Hematopoietic multipotent progenitor cell treated with erythropoietin and hydrocortisone succinate and interleukin-3 and kit ligand, for 15 days (in vitro differentiated cells): ENCODE results near the gene C20orf202.

Experiments used
- DNase-seq: peaks from one replicate; pipeline ENCODE4 v3.0.0-alpha.2; 2015; ENCODE audit warnings: low spot score

Gene C20orf202

DNA sequence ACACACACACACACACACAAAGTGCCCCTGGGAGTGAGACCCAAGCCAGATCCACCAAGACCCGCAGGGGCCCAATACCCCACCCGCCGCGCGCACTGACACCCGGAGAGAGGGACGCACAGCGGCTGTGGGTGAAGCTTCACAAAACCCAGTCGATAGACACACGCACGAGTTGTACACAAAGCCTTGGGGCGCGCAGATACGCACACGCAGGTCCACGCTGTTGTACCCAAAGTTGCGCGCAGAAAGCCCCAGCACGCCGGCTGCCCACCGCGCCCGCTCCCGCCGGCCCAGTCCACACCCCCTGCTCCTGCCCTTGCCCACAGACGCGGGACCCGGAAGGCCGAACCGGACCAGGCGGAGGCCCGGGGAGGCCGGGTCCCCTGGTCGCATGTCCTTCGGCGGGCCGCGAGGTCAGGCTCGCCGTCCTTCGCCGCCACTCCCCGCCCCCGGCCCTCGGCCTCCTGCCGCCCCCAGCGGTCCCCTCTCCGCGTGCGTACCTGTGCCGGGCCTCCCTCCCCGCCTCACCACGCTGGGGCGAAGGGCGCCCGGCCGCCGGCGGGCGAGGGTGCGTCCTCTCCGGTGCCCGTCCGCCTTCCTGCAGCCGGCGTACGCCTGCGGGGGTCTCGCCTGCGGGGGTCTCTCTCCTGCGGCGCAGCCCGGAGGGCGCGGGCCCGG lies 18.5 kb upstream of the C20orf202 start, which contains the start of gene TMEM74B:
Gene TMEM74B, minus strand, starts transcription at position 344 of the 678 bp plus-strand sequence. CDS start 1,180 bp downstream, outside the sequence.
- DNase-seq = no peak

DNA sequence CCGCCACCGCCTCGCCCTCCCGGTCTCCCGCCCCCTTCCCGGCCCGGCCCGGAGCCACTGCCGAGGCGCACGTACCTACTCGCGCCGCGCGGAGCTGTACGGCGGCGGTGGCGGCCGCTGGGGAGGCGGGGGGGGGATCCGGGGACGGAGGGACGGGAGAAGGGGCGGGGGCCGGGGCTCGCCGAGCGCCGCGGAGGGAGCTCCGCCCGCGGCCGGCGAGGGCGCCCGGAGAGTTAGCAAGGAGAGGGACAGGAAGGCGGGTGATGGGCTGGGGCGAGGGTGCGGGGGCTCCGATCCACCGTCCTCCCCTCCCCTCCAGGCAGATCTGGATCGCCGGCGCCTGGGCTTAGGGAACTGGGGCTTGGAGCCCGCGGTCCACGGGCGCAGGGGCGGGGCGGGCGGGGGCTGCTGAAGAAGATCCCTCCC lies 17.9 kb upstream of the C20orf202 start:
- DNase-seq = no peak

- peak; percentile 50 for DNase-seq
These were observed 17.4 kb upstream of the C20orf202 start for GRCh38 chr20:1185790-1186334.

GRCh38 chr20:1186367-1186991 lies 16.8 kb upstream of the C20orf202 start:
- no peak for DNase-seq

- peak; percentile 56 for DNase-seq
These were observed 15.6 kb upstream of the C20orf202 start for GRCh38 chr20:1187605-1188171.

DNA sequence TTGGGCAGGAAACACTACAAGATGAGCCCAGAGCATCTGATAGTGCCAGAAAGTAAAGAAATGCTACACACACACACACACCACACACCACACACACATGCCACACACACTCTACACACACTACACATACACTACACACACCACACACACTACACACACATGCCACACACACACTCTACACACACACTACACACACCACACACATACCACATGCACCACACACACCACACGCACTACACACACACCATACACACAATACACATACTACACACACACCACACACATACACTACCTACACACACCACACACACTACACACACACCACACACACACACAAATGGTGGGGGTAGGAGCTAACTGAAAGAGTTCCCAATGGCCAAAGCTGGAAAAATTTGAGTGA lies 14.9 kb upstream of the C20orf202 start:
- DNase-seq = no peak

GRCh38 chr20:1189827-1190226 lies 13.4 kb upstream of the C20orf202 start:
- DNase-seq = no peak

DNA sequence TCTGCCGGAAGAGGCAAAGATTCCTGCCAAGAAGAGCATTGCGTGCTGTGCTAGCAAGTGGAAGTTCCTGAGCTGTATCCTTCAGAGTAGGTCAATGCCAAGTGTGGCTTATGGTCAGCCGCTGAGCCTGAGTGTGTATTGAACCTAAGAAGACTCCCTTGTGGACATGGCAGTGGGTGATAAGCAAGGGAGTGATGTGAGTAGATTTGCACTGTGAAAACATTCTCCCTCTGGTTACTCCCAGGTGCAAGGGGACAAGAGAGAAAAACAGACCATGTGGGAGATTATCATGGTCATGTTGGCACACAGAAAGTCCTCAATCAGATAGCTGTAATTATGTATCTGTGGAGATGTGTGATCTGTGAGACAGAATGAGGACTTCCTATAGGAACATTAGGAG lies 12.4 kb upstream of the C20orf202 start:
- no peak for DNase-seq

- peak; percentile 40 for DNase-seq
These were observed 12.0 kb upstream of the C20orf202 start for GRCh38 chr20:1191299-1191698.

- DNase-seq = no peak
These were observed 8.0 kb upstream of the C20orf202 start for GRCh38 chr20:1195226-1195625.

- no peak for DNase-seq
These were observed 6.6 kb upstream of the C20orf202 start for GRCh38 chr20:1196634-1197033.

DNA sequence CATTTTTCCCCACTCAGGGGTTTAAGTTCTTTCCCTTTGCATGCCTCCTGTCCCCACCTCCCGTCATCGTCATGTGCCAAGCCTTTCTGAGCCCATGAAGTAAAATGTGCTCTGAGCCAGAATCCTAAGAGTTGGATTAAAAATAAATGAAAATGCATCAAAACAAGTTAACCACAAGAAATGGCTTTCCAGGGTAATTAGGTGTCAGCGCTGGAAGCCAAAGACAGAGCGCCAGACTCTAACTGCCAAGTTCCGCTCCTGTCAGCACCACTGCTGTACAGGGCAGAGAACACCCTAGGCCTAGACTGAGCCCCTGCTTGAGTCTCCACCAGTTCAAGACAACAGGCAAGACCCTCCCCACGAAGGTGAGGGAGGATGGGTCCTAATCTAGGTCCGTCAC lies 5.5 kb upstream of the C20orf202 start:
- DNase-seq = no peak

- no peak for DNase-seq
These were observed 4.5 kb upstream of the C20orf202 start for GRCh38 chr20:1198751-1199150.

- no peak for DNase-seq
These were observed 3.9 kb upstream of the C20orf202 start for GRCh38 chr20:1199212-1199873.

DNA sequence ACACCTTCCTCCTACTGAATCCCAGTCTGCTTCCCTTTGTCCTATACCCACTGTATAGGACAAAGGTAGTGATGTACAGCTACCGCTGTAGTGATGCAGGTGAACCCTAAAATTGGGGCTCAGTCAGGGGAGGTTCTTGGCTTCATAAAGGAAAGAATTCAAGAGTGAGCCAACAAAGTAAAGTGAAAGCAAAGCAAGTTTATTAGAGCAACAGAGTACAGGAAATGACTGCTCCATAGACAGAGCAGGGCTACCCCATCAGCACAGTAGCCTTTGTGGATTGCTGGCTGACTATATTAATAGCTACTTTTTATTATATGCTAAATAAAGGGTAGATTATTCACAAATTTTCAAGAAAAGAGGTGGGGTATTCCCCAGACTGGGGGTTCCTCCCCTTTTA lies 3.3 kb upstream of the C20orf202 start:
- no peak for DNase-seq

DNA sequence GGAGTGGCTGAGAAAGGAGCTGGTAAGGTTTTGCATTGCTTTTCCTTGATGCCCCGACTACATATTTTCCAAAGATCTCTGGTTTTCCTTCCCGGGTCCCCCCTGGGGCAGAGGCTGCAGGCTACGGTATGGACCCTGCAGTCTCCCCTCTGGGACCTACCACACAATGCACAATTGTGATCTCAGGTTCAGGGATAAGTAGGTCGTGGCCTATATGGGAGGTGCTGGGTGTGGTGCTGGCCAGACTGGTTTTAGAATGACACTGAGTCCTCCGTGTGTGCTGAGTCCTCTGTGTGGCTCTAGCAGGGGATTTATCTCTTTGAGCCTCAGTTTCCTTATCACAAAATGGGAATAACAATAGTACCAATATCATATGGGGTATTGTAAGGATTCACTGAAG lies 376 bp downstream of the C20orf202 start:
- no peak for DNase-seq

DNA sequence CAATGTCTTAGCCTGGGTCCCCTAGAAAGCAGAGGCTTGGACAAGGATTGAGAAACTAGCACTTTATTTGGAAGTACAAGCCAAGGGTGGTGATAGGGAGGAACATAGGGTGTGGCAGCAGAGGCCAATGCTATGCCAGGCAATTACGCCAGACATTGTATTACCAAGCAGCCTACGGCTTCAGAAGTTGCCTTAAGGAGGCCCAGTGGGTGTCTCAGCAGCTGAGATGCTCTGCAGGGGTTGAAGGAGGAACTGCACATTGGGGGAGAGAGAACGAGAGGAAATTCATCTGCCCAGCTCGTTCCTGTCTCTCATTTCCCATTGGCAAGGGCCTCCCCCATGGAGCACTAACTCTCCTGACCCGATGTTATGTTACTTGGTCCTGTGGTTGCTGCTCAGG lies 859 bp downstream of the C20orf202 start:
- no peak for DNase-seq

GRCh38 chr20:1204576-1204975 lies 1.3 kb downstream of the C20orf202 start:
- DNase-seq = no peak

DNA sequence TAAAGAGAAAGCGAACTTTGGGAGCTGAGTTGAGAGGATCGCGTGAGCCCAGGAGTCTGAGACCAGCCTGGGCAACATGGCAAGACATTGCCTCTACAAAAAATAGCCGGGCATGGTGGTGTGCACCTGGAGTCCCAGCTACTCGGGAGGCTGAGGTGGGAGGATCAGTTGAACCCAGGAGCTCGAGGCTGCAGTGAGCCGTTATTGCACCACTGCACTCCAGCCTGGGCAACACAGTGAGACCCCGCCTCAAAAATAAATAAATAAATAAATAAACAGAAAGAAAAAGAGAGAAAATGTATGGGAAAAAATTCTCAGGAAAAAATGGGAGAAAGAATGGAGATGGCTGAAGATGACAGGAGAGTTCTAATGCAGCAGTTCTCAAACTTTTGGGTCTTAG lies 2.5 kb downstream of the C20orf202 start:
- no peak for DNase-seq

GRCh38 chr20:1206366-1207148 lies 3.3 kb downstream of the C20orf202 start:
- no peak for DNase-seq

- no peak for DNase-seq
These were observed 4.1 kb downstream of the C20orf202 start for GRCh38 chr20:1207293-1207878.
